Measurements from ENCODE around the gene CCDC40.
"Not testable (repeated sequence)": the region's sequence is repeated elsewhere in the genome, so short reads cannot be mapped to it uniquely, and the experiment has no call there.

Gene CCDC40

DNA sequence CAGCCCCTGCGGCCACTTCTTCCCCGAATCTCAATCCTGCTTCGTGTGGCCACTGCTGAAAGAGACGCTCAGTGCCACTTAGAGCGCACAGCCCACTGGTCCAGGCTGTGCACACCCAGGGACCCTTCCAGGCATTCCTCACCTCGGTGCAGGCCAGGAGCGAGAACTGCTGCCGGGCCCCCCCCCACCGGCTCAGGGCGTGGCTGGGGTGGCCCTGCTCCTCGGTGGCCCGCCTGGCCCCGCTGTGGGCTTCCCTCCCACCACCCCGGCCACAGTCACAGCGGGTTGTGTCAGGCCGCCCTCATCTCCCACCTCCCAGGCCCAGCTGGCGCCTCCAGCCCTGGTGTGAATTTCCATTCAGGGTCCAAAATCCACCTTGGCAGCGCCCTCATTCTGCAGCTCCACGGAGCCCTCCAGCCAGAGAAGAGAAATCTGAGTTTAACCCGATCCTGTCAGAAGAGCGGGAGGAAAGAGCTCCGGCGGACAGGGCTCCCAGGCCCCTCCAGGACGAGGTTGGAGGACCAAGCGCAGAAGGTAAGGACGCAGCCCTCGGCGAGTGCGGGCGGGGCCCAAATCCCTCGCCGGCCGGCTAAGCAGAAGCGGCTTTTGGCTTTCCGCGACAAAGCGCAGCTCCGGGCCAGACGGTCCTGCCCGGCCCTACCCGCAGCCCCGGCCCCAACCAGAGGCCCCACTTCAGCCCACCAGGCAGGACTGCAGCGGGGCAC lies 12.8 kb upstream of the CCDC40 start:
- DNase-seq: no peak

DNA sequence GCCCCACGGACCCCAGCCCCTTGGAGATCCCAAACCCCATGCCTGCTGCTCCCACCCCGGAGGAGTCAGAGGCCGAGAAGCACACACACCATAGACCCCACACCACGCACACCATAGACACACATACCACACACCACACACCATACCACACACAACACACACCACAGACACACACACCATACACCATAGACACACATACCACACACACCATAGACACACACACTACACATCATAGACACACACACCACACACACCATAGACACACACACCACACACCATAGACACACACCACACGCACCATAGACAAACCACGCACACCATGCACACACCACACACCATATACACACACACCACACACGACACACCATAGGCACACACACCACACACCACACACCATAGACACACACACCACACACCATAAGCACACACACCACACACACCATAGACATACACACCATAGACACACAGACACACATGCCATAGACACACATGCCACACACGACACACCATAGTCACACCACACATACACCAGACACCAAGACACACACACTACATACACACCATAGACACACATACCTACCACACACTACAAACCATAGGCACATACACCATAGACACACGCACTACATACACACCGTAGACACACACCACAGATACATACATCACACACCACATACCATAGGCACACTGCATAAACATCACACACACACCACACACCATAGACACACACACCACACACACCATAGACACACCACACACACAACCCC lies 12.1 kb upstream of the CCDC40 start:
- DNase-seq: no peak

DNA sequence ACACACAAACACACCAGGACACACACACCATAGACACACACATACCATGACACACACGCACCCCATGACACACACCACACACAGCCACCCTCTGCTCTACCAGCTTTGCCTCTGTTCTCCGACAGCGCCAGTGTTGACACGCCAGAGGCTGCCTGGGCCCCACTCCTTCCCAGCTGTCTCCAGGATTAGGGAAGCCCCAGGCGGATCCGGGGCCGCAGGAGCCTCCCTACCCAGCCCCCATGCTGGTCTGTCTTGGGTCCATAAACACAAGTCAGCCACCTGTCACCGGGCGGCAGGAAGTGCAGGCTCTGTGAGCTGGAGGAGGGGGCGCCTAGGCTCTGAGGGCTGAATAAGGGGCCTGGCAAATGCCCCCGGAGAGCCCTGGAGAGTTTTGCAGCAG lies 11.3 kb upstream of the CCDC40 start:
- DNase-seq: no peak

DNA sequence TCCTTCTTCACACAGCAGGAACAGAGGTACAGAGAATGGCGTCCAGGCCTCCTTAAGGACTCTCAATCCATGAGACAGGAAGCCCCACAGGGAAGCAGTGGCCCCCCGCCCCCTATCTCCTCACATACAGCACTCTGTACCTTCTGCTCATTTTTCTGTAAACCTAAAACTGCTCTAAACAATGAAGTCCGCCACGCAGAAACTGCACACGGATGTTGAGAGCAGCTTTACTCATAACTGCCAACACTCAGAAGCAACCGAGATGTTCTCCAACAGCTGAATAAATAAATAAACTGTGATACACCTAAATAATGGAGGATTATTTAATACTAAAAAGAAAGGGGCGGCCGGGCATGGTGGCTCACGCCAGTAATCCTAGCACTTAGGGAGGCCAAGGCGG lies 10.6 kb upstream of the CCDC40 start:
- DNase-seq: no peak

DNA sequence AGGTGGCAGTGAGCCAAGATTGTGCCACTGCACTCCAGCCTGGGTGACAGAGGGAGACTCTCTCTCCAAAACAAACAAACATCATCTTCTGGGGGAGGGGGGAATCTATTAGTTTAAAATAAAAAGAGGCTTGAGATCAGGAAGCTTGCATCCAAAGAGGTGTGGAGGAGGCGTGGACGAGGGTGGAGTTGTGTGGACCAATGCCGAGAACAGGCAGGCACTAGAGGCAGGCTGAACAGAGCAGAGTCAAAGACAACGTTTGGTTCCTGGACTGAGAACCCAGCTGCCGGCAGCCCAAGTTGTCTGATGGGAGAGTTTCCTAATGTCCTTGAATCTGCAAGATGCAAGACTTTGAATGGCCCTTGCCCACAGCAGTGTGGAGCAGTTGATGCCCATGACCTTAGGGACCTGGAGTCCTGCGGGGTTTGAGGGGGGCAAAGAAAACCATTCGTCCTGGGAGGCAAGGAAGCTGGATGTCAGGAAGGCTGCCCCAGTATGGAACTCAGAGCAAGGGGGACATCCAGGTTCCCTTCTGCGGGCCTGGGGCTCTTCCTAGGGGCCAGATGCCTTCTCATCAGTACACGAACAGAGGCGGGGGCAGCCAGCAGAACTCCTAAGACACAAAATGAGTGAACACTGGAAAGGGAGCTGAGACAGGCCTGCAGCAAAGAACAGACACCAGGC lies 9.9 kb upstream of the CCDC40 start:
- no peak for DNase-seq

DNA sequence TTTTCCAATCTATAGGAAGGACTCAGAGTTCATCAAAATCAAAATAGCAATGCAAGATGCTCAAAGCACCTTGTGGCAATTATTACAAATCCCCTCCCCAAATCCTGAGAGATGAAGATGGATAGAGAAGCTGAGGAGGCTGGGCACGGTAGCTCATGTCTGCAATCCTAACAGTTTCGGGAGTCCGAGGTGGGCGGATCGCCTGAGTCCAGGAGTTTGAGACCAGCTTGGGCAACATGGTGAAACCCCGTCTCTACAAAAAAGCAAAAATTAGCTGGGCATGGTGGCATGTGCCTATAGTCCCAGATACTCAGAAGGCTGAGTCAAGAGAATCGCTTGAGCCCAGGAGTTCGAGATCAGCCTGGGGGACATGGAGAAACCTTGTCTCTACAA lies 9.4 kb upstream of the CCDC40 start:
- no peak for DNase-seq

DNA sequence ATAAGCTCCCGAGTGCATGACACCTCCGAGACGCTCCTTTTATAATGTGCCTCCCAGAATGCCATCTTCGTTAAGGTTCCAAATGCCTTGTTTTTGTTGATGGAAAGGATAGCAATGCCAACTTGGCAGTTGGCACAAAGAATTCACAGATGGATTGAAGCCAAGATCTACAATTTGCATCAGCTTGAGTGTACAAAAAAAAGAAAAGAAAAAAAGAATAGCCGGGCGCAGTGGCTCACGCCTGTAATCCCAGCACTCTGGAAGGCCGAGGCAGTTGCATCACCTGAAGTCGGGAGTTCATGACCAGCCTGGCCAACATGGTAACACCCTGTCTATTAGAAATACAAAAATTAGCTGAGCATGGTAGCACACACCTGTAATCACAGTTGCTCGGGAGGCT lies 8.4 kb upstream of the CCDC40 start:
- DNase-seq: no peak

DNA sequence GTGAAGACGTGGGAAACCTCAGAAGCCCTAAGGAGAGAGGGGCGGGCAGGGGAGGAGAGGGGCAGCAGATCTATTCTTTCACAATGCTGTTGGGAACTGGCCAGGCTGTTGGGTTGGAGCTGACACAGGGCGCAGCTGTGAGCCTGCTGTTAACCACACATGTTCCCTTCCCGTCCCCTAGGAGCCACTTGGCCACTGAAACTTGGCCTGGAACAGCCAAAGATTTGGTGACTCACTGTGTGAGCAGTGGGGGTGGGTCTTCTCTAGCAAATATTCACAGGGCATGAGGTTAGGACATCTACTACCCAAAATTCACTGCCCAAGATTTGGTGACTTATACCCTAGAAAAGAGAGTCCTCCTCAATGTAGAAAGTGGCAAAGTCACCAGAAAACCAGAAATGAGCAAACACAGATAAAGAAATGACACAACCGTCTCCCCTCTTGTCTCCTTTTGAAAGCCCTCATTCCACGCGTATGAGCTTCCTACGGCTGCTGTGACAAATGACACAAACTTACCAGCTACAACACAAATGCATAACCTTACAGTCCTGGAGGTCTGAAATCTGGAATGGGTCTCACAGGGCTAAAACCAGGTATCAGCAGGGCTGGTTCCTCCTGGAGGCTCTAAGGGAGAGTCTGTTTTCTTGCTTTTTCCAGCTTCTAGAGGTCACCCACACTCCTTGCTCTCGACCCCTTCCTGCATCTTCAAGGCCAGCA lies 7.0 kb upstream of the CCDC40 start:
- DNase-seq: peak; percentile 42

DNA sequence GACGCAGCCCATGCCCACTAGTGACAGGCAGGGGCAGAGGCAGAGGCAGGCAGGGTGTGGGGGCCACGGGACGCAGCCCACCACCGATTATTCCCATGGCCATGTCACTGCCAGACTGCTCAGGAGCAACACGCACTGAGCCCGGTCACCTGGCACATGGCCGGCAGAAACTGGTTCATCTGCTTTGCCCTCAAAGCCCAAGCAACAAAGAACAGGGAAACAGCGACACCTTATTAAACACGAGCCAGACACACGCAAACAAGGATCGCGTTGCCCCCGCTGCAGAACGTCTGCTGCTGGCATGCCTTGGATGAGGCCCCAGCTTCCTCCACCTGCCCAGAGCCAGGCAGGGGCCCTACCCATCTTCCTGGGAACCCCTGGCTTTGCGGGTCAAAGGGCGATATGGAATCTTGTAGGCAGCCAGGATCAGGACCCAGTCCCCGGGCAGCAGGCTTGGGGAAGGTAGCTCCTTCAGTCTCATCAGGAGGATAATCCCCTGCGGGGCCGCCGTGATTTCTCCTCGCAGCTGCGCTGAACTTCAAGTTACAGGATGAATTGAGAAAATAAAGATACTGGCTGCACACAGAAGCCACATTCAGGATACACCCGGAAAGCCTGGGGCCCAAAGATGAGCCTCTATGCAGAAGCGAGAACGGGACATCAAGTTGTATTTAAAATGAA lies 5.6 kb upstream of the CCDC40 start:
- no peak for DNase-seq

DNA sequence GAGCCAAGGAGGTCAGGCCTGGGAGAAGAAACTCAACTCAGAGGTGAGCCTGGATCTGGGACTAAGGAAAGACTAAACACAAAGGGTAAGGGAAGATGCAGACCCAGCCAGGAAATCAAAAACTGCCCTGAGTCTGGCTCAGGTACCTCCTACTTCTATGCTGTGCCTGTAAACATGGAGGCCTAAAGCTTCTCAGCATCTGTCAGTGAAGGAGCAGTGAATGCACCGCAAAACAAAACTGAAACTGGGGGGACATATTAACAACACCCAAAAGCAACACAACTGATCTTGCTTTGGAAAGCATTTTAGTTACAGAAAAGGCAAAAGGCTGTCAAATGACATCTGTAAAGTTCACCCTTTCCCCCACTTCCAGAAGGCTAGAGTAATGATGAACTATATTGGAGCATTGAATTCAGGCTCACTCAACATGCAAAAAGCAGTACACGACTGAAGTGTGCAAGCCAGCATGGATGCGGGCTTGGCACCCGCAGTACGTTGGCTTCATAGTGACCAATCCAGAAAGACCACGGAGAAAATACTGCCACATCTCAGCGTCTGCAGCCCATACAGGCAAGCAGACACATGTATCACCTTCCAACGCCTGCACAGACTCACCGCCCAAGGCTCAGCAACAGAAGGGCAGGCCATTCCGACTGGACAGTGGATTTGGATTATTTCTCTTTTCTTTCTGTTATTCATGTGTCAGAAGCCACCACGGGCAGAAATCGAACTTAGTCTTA lies 4.6 kb upstream of the CCDC40 start:
- no peak for DNase-seq

DNA sequence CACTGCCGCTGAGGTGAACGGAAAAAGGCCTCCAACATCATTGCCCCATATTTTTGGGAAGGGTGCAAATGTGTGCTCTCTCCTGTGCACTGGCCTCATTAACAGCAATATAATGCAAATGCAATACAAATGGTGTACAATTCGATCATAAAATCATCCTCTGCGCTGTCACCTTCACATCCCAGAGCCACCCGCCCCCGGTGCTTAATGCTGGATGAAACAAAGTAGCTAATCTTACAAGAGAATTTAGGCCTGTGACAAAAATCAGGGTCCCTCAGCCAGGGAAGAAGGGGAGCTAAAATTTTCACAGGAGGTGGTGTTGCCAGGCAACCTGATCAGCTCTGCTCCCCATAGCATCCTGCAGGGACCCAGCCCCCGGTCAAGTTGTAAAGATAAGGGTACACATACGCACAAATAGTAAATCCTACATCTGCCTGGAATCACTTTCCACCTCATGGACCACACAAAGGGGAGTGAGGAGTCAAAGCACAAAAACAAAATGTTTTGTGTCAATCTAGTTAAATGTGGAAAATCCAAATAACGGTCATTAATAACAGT lies 3.7 kb upstream of the CCDC40 start:
- DNase-seq: no peak

DNA sequence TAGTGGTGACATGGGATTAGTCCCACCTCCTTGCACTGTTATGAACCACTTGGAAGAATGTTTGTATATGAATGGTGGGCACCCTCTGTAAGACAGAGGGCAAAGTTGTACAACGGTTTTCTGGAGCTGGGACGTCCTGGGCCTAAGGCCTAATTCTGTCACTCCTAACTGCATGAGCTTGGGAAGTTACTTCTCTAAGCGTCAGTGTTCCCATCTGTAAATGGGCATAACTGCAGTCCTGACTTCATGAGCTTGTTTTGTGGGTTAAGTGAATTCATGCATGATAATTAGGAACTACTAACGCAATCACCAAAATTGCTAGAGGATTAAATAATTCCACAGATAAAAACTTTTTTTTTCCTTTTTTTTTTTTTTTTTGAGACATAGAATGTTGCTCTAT lies 2.6 kb upstream of the CCDC40 start:
- no peak for DNase-seq

DNA sequence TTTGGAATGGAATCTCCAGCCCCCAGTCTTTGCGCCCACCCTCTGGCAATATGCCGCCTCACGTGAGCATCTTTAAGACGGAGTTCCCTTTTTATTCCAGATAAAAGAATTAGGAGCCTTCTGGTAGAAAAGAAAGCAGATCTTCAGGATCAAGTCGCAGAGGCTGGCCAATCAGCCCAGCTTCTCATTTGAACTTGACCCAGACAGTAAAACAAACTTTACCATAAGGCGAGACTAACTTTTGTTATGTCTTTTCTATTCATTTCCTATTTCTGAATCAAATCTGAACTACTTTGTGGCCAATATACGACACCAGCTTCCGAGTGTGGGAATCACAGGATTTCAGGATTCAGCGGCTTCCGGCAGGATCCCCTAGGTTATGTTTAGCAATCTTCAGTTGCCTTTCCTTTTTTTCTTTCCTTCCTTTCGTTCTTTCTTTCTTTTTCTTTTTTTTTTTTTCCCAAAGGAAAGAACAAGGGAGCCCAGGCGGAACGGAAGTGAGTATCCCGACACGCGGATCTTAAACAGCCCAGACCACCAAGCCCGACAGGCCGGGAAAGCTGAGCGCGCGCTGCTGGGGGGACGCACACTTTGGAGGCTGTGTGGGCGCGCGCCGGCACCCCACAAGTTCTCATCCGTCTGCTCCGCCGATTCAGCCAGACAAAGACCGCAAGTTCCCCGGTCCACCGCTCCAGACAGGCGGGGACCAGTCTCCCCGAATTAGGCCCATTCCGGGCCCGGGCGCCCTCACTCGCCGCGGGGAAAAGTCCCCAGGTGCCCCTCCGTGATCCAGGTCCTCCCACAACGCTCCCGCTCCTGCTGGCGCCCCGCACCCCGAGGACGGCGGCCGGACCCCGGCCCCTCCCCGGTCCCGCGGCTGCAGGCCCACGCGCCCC lies 1.4 kb upstream of the CCDC40 start:
- DNase-seq: peak; percentile 47

DNA sequence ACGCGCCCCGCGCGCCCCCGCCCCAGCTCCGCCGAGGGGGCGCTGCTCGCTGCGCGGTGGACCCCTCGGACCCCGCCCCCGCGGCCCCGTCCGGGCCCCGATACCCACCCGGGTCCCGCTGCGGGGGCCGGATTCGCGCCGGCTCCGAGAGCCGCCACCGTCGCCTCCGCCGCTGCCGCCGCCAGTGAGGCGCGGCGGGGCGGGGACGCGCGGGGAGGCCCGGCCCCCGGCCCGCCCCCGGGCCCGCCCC lies 830 bp upstream of the CCDC40 start, which contains the start of gene TBC1D16:
Gene TBC1D16 (minus strand): TSS at position 186 of the 250 bp plus-strand sequence. CDS start 22,325 bp downstream, outside the sequence.
- no peak for DNase-seq

DNA sequence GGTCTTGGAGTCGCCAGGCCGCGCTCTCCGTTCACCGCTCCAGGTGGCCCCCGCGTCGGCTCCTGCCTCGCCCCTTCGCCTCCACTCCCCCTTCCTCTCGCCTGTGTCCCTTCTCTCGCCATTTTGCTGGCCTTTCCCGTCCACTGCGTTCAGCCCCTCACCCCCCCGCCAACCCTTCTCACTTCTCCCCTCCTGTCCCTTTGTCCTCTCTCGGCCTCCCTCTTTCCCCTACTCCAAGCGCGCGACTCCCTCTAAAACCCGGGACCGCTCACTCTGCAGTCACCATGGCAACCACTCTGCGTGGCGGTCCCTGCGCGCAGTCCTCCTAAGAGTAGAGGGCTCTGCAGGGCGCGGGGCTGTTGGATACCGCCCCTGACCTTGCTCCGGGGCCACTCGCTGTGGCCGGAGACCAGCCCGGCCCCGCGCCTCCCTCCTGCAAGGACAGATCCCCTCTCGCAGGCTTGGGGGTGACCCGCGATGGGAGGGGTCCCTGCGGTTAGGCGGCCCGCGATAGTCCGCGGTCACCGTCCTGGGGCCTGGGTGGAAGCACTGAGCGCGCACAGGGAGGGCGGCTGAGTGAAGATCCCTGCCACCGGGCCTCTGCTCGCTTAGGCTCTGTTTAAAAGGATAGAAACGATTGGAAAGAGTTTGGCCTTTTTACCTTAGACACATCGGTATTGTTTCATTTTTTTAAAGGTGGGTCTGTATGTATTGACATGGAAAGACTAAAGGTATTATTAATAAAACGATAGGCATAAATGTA lies 454 bp downstream of the CCDC40 start:
- peak; percentile 46 for DNase-seq

DNA sequence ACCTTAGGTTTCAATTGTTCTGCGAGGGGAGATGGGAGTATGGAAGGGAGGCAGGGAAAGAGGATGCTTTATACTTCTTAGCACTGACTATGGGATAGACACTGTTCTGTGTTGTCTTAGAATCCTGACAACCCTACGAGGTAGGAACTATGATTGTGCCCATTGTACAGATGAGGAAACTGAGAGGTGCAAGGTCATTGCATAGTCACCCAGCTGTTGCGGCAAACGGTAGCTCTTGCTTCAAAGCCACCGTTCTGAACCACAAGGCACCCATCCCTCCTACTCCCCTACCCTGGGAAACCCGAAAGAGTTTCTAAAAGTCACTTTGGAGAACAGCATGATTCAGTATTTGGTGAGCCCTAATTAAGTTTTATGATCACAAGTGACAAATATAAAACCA lies 7.5 kb downstream of the CCDC40 start:
- DNase-seq: no peak

DNA sequence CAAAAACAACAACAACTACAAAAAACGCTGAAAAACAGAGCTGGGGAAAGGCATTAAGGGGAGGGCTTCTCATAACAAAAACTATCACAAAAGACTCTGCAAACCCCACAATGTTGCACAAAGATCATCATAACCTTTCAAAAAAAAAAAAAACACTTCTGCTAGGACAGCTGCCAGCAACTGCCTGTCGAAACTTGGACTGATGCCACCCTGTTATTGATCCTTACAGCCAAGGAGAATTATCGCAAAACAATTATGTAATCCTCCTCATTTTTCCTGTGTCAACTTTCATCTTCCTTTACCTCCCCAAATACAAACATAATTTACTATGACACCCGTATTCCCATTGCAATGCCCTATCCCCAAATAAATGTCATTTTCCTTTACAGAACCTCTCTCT lies 9.3 kb downstream of the CCDC40 start:
- DNase-seq: no peak

DNA sequence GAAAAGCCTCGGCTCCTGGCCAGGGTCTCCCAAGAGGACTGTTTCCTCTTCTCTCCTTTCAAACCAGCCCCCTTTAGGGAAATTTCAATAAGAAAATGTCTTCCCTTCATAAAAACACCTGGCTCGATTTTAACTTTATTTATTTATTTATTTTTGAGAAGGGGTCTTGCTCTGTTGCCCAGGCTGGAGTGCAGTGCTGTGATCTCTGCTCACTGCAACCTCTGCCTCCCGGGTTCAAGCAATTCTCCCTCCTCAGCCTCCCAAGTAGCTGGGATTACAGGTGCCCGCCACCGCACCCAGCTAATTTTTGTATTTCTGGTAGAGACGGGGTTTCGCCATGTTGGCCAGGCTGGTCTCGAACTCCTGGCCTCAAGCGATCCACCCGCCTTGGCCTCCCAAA lies 10.3 kb downstream of the CCDC40 start:
- DNase-seq: not testable (repeated sequence)

DNA sequence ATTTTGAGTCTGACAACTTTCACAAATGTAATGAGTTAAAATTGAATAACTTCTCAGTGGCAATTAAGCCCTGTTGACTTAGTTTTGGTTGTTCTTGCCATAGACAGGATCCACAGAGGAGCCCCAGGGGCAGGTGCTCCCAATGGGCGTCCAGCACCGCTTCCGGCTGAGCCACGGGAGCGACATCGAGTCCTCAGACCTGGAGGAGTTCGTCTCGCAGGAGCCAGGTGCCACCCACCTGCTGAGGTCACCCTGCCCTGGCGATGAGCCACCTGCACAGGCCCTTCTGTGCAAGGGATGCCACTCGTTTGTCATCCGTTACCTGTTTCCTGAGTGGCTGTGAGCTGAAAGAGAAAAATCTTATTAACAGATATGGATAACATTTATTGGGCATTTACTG lies 10.7 kb downstream of the CCDC40 start:
- no peak for DNase-seq

DNA sequence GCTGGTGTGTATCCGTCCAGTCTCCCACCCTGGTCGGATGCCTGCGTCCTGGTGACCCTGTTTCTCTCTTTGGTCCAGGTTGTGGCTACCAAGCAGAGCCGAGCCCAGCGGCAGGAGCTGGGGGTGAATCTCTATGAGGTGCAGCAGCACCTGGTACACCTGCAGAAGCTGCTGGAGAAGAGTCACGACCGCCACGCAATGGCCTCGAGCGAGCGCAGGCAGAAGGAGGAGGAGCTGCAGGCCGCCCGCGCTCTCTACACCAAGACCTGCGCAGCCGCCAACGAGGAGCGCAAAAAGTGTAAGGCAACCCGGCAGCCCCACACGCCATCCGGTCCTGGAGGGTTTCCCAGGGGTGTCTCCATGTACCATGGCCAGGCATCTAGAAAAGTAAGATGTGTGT lies 13.5 kb downstream of the CCDC40 start:
- no peak for DNase-seq

Measured in hematopoietic multipotent progenitor cell treated with erythropoietin and hydrocortisone succinate and interleukin-3 and kit ligand, for 6 days (in vitro differentiated cells).